HepG2 (cell line): ENCODE measurements around the gene PCTP.

Experiments used
- CTCF ChIP-seq: sonication (generic); formaldehyde crosslinking; IDR thresholded peaks from 2 replicates; pipeline ENCODE4 v1.5.0; 2020; ENCODE audit warnings: mild to moderate bottlenecking, missing genetic modification reagents, moderate library complexity
- EZH2 ChIP-seq: conservative IDR thresholded peaks from 2 replicates; pipeline ENCODE4 v1.6.1; 2012; ENCODE audit warnings: mild to moderate bottlenecking, low read depth, low read length, moderate library complexity
- FOXM1 ChIP-seq: sonication (generic); formaldehyde crosslinking; IDR thresholded peaks from 2 replicates; pipeline ENCODE4 v1.5.0; 2020; ENCODE audit warnings: missing genetic modification reagents
- PBX2 ChIP-seq: IDR thresholded peaks from 2 replicates; pipeline ENCODE4 v1.6.1; 2016; ENCODE audit warnings: control low read depth
- REST ChIP-seq, 2 experiments: IDR thresholded peaks; 2 replicates each; pipeline ENCODE4 v1.6.1; 2011 to 2012; ENCODE audit warnings: low read length in 2 of 2, borderline replicate concordance in 1 of 2, low read depth in 1 of 2, mild to moderate bottlenecking in 1 of 2, moderate library complexity in 1 of 2
- TFAP4 ChIP-seq: sonication (generic); IDR thresholded peaks from 2 replicates; pipeline ENCODE4 v1.6.1; 2016; ENCODE audit warnings: low read depth, borderline replicate concordance

GRCh38 chr17:55728833-55729232 lies 22.0 kb upstream of the PCTP start:
- TF ChIP-seq EZH2 (no peak), TFAP4 (no peak), FOXM1 (no peak), PBX2 (CRISPR knock-in tag) (no peak), REST (IDR thresholded peaks at IDR 0.05; ENCODE audit: borderline replicate concordance in 1 of 2, low read depth in 1 of 2, low read length in 2 of 2) (no peak), CTCF (no peak)
